Panc1 (cell line): ENCODE results near the gene PPARGC1A.

Source experiments
- CTCF ChIP-seq: fragments of 450-650 bp; IDR thresholded peaks from 2 replicates; pipeline ENCODE4 v1.5.1; 2017; ENCODE audit warnings: mild to moderate bottlenecking
- POLR2AphosphoS5 ChIP-seq: IDR thresholded peaks from 2 replicates; pipeline ENCODE4 v1.6.1; 2012; ENCODE audit warnings: mild to moderate bottlenecking, low read depth, low read length, moderate library complexity
- REST ChIP-seq, 2 experiments: IDR thresholded peaks; 2 replicates each; pipeline ENCODE4 v1.6.1; 2011 to 2012; ENCODE audit warnings: low read depth in 2 of 2, control low read depth in 1 of 2, low read length in 1 of 2, mild to moderate bottlenecking in 1 of 2, moderate library complexity in 1 of 2; ENCODE audit not compliant: insufficient read depth in 1 of 2

- no peak for TF ChIP-seq REST (IDR thresholded peaks at IDR 0.05; ENCODE audit: insufficient read depth in 1 of 2, low read depth in 2 of 2, low read length in 1 of 2)
- no peak for TF ChIP-seq CTCF
- no peak for TF ChIP-seq POLR2AphosphoS5
Observed at GRCh38 chr4:23889814-23890341, at the start of gene PPARGC1A.
